ENCODE results near the gene CHGA.

Gene CHGA

GRCh38 chr14:92936085-92936484, 13.1 kb downstream of the CHGA start:
- no peak for TF ChIP-seq CTCF (IDR thresholded peaks at IDR 0.05)
- Histone ChIP-seq H3K27ac (no peak overlapping the region), H3K4me3 (no peak overlapping the region)
- no peak for DNase-seq (ENCODE audit: low spot score)

GRCh38 chr14:92937051-92937937, 14.3 kb downstream of the CHGA start:
- TF ChIP-seq CTCF (IDR thresholded peaks at IDR 0.05): no peak
- no peak overlapping the region for H3K4me3 ChIP-seq
- no peak for DNase-seq (ENCODE audit: low spot score)
- no peak overlapping the region for H3K27ac ChIP-seq

GRCh38 chr14:92938235-92938875, 15.4 kb downstream of the CHGA start:
- DNase-seq (ENCODE audit: low spot score): no peak
- Histone ChIP-seq H3K27ac (no peak overlapping the region), H3K4me3 (no peak overlapping the region)
- no peak for TF ChIP-seq CTCF (IDR thresholded peaks at IDR 0.05)

- no peak for DNase-seq (ENCODE audit: low spot score)
- Histone ChIP-seq H3K27ac (no peak overlapping the region), H3K4me3 (no peak overlapping the region)
- no peak for TF ChIP-seq CTCF (IDR thresholded peaks at IDR 0.05)
Observed at GRCh38 chr14:92938890-92939671, 16.1 kb downstream of the CHGA start.

GRCh38 chr14:92939699-92940098, 16.7 kb downstream of the CHGA start:
- DNase-seq (ENCODE audit: low spot score): no peak
- no peak overlapping the region for H3K4me3 ChIP-seq
- TF ChIP-seq CTCF (IDR thresholded peaks at IDR 0.05): no peak
- H3K27ac ChIP-seq: no peak overlapping the region

GRCh38 chr14:92940543-92940942, 17.6 kb downstream of the CHGA start:
- Histone ChIP-seq H3K4me3 (no peak overlapping the region), H3K27ac (no peak overlapping the region)
- no peak for TF ChIP-seq CTCF (IDR thresholded peaks at IDR 0.05)
- DNase-seq (ENCODE audit: low spot score): no peak
